SU-DHL-6 (cell line): ENCODE measurements around the gene PDIA2.

ENCODE experiments used
- H2AFZ ChIP-seq: fragments of 200-600 bp; sonication (generic); 2 replicates; pipeline ENCODE4 v1.6.1; 2014; ENCODE audit warnings: low read depth, mild to moderate bottlenecking, moderate library complexity, mixed read lengths, antibody characterized with exemption, low read length; ENCODE audit not compliant: severe bottlenecking
- H3F3A ChIP-seq: fragments of 200-600 bp; shearing (Covaris generic); 2 replicates; pipeline ENCODE4 v1.6.0; 2016; ENCODE audit warnings: antibody characterized with exemption, mild to moderate bottlenecking; ENCODE audit not compliant: insufficient read depth
- H3K27ac ChIP-seq: fragments of 200-600 bp; sonication (generic); 2 replicates; pipeline ENCODE4 v1.5.1; 2016; ENCODE audit warnings: low read depth, mild to moderate bottlenecking, low read length, moderate library complexity, mixed read lengths
- H3K27me3 ChIP-seq: fragments of 200-600 bp; sonication (generic), shearing (Covaris generic); 2 replicates; pipeline ENCODE4 v1.6.0; 2014; ENCODE audit warnings: mild to moderate bottlenecking, low read length
- H3K36me3 ChIP-seq: fragments of 200-600 bp; sonication (generic); 2 replicates; pipeline ENCODE4 v1.6.1; 2014; ENCODE audit warnings: mild to moderate bottlenecking, low read length, mixed read lengths
- H3K4me2 ChIP-seq: fragments of 300-600, 200-600 bp; shearing (Covaris generic), sonication (generic); 2 replicates; pipeline ENCODE4 v1.6.0; 2014; ENCODE audit warnings: low read length, low read depth, mild to moderate bottlenecking; ENCODE audit not compliant: poor library complexity, severe bottlenecking
- H3K4me3 ChIP-seq: fragments of 200-600 bp; sonication (generic); 2 replicates; pipeline ENCODE4 v1.5.1; 2014; ENCODE audit warnings: antibody characterized with exemption, low read length, mild to moderate bottlenecking, mixed read lengths; ENCODE audit not compliant: insufficient read depth, poor library complexity, severe bottlenecking
- H3K79me2 ChIP-seq: fragments of 200-600 bp; sonication (generic); 2 replicates; pipeline ENCODE4 v1.6.1; 2014; ENCODE audit warnings: mild to moderate bottlenecking, low read length, moderate library complexity; ENCODE audit not compliant: insufficient read depth
- H3K9ac ChIP-seq: fragments of 200-600 bp; sonication (generic); 2 replicates; pipeline ENCODE4 v1.7.0; 2014; ENCODE audit warnings: mild to moderate bottlenecking, low read length
- H3K9me2 ChIP-seq: fragments of 200-600 bp; sonication (generic); replicated peaks from 2 replicates; pipeline ENCODE4 v1.6.1; 2014; ENCODE audit warnings: low read length; ENCODE audit not compliant: insufficient read depth
- H3K9me3 ChIP-seq: fragments of 200-600 bp; sonication (generic); 2 replicates; pipeline ENCODE4 v1.6.1; 2014; ENCODE audit warnings: low read length, mixed read lengths; ENCODE audit not compliant: insufficient read depth
- H4K20me1 ChIP-seq: fragments of 200-600 bp; sonication (generic); 2 replicates; pipeline ENCODE4 v1.6.1; 2014; ENCODE audit warnings: low read depth, mild to moderate bottlenecking, antibody characterized with exemption, low read length, moderate library complexity, mixed read lengths
- CTCF ChIP-seq: fragments of 200-600 bp; sonication (generic); IDR thresholded peaks from one replicate; pipeline ENCODE4 v1.5.1; 2017; ENCODE audit warnings: antibody characterized with exemption, mild to moderate bottlenecking, low read length, moderate library complexity; ENCODE audit not compliant: insufficient read depth, poor library complexity, severe bottlenecking
- EZH2phosphoT487 ChIP-seq: fragments of 200-600 bp; sonication (generic), shearing (Covaris generic); conservative IDR thresholded peaks from 2 replicates; pipeline ENCODE4 v1.6.1; 2018; ENCODE audit warnings: mild to moderate bottlenecking, antibody characterized with exemption, low read length, moderate library complexity, mixed read lengths

Gene PDIA2

DNA sequence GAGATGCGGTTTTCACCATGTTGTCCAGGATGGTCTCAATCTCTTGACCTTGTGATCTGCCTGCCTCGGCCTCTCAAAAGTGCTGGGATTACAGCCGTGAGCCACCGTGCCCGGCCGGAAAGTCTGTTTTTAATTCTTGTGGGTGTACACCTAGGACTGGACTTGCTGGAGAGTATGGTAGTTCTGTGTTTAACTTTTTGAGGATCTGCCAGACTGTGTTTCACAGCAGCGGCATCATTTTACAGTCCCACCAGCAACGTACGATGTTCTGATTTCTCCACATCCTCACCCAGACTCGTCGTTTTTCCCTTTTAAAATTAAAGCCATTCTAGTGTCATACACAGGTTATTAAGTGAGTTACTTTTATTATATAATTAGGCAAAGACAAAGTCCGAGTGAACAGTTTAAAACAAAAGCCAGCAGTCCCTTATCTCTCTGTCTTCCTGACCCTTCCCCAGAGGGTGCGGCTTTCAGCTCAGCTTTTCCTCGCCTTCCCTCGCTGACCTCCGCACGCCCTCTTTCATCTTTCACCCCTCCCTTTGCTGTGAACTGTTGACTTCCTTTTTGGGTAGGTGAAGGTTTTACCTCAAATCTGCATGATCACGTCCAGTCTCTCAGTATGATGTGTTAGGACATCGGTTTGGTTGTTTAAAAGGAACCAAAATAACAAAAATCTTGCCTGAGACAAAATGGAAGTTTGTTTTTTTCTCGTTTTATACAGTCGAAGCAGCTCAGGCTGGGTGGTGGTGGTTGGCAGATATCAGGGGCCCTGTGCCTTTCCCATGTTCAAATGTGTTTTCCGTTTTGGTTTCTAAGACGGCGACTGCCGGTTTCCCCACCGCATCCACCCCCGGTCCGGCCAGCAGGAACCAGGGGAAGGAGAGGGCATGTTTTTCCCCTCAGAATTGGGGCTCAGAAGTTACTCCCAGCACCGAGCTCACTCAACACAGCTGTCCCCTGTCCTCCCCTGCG, 30.3 kb upstream of the PDIA2 start:
- H3K4me2 ChIP-seq = no peak overlapping the region
- no peaks in the 10 kb centered on the region for H3K9me2 ChIP-seq
- no peaks in the 10 kb centered on the region for H3K9me3 ChIP-seq
- H3F3A ChIP-seq = no peaks in the 10 kb centered on the region
- no peak overlapping the region for H3K27ac ChIP-seq
- H4K20me1 ChIP-seq = no peaks in the 10 kb centered on the region
- no peaks in the 10 kb centered on the region for H3K79me2 ChIP-seq
- no peaks in the 10 kb centered on the region for H3K36me3 ChIP-seq
- H3K4me3 ChIP-seq = no peak overlapping the region
- no peak overlapping the region for H3K9ac ChIP-seq
- no peaks in the 10 kb centered on the region for H3K27me3 ChIP-seq
- no peak overlapping the region for H2AFZ ChIP-seq
- TF ChIP-seq EZH2phosphoT487 = no peak
- no peak for TF ChIP-seq CTCF

GRCh38 chr16:253833-254232, 29.1 kb upstream of the PDIA2 start:
- Histone ChIP-seq H3F3A (no peaks in the 10 kb centered on the region), H3K9me2 (no peaks in the 10 kb centered on the region), H4K20me1 (no peaks in the 10 kb centered on the region), H3K9ac (no peak overlapping the region), H3K79me2 (no peaks in the 10 kb centered on the region), H3K9me3 (no peaks in the 10 kb centered on the region), H3K36me3 (no peaks in the 10 kb centered on the region), H3K27ac (no peak overlapping the region), H3K4me2 (no peak overlapping the region), H2AFZ (no peak overlapping the region), H3K27me3 (no peaks in the 10 kb centered on the region), H3K4me3 (no peak overlapping the region)
- TF ChIP-seq EZH2phosphoT487 = no peak
- TF ChIP-seq CTCF = no peak

GRCh38 chr16:254461-254860, 28.5 kb upstream of the PDIA2 start:
- H3K4me3 ChIP-seq = no peak overlapping the region
- no peak overlapping the region for H3K27ac ChIP-seq
- no peak overlapping the region for H2AFZ ChIP-seq
- H3K9ac ChIP-seq = no peak overlapping the region
- H3K9me2 ChIP-seq = no peaks in the 10 kb centered on the region
- TF ChIP-seq EZH2phosphoT487 = no peak
- TF ChIP-seq CTCF = no peak
- no peaks in the 10 kb centered on the region for H3K79me2 ChIP-seq
- no peaks in the 10 kb centered on the region for H3K27me3 ChIP-seq
- no peaks in the 10 kb centered on the region for H3K9me3 ChIP-seq
- no peak overlapping the region for H3K4me2 ChIP-seq
- H3K36me3 ChIP-seq = no peaks in the 10 kb centered on the region
- H3F3A ChIP-seq = no peaks in the 10 kb centered on the region
- H4K20me1 ChIP-seq = no peaks in the 10 kb centered on the region
